Astrocyte (in vitro differentiated cells and primary cell): ENCODE results near the gene SLC35G4.

Experiments
- EZH2 ChIP-seq: IDR thresholded peaks from 2 replicates; pipeline ENCODE4 v1.6.1; 2012; ENCODE audit warnings: mild to moderate bottlenecking, low read length, inconsistent platforms; ENCODE audit not compliant: insufficient read depth
- TF ChIP-seq, protein P1 (sequence below): IDR thresholded peaks from 2 replicates; pipeline ENCODE4 v1.5.1; 2011; ENCODE audit warnings: low read depth, mild to moderate bottlenecking, inconsistent platforms, low read length, moderate library complexity; ENCODE audit not compliant: insufficient read depth

DNA sequence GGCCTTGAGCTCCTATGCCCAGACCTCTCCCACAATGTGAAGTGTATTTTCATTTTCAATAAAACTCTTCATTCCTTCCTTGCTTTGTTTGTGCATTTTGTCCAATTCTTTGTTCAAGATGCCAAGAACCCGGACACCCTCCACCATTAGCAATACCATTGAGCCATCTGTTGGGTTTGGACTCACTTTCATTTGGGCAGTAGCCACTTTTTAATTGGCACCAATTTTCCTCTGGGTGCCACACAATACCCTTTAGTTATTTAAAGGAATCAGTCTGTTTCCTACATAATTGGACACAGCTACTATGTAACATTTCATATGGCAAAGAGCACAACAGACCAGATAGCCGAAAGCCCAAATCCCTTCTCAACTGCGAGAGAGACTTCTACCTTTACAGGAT, 22.5 kb upstream of the SLC35G4 start:
- TF ChIP-seq EZH2, result no peak
- TF ChIP-seq, protein P1, sequence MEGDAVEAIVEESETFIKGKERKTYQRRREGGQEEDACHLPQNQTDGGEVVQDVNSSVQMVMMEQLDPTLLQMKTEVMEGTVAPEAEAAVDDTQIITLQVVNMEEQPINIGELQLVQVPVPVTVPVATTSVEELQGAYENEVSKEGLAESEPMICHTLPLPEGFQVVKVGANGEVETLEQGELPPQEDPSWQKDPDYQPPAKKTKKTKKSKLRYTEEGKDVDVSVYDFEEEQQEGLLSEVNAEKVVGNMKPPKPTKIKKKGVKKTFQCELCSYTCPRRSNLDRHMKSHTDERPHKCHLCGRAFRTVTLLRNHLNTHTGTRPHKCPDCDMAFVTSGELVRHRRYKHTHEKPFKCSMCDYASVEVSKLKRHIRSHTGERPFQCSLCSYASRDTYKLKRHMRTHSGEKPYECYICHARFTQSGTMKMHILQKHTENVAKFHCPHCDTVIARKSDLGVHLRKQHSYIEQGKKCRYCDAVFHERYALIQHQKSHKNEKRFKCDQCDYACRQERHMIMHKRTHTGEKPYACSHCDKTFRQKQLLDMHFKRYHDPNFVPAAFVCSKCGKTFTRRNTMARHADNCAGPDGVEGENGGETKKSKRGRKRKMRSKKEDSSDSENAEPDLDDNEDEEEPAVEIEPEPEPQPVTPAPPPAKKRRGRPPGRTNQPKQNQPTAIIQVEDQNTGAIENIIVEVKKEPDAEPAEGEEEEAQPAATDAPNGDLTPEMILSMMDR, result no peak
